Common myeloid progenitor, CD34-positive (primary cell): ENCODE measurements around the gene PTPRG.

Experiments used
- CTCF ChIA-PET: fragments of 350-600 bp; sonication (Branson Sonifier 250); formaldehyde crosslinking; loops from one replicate; lab custom pipeline; 2021; ENCODE audit warnings: antibody characterized with exemption; lab: Charles Lee
- POLR2A ChIA-PET: fragments of 350-600 bp; sonication (Branson Sonifier 250); formaldehyde crosslinking; loops from one replicate; lab custom pipeline; 2021; ENCODE audit warnings: antibody characterized with exemption; lab: Charles Lee
- DNase-seq, 3 donors: peaks; one replicate each; pipeline versions ENCODE4 v3.0.0 to v3.0.0-alpha.2; 2013
- H3K27ac ChIP-seq, 2 experiments: 1 replicate in 1 of 2; 2 replicates in 1 of 2; pipeline ENCODE4 v1.7.0; 2013; ENCODE audit warnings: inconsistent platforms in 2 of 2, low read length in 2 of 2, mild to moderate bottlenecking in 2 of 2, low read depth in 1 of 2, moderate library complexity in 1 of 2; ENCODE audit not compliant: severe bottlenecking in 2 of 2, insufficient read depth in 1 of 2, poor library complexity in 1 of 2
- H3K27me3 ChIP-seq, 5 experiments: replicated peaks in 2 of 5; 1 replicate in 3 of 5; 2 replicates in 2 of 5; pipeline versions ENCODE4 v1.6.1 to v1.7.0; 2013; ENCODE audit warnings: low read length in 4 of 5, mild to moderate bottlenecking in 2 of 5, moderate library complexity in 2 of 5, inconsistent platforms in 1 of 5; ENCODE audit not compliant: insufficient read depth in 5 of 5, control insufficient read depth in 4 of 5
- H3K36me3 ChIP-seq, 4 experiments: 1 replicate in 2 of 4; 2 replicates in 2 of 4; pipeline versions ENCODE4 v1.6.1 to v1.7.0; 2013; ENCODE audit warnings: low read length in 3 of 4, control low read depth in 1 of 4, mild to moderate bottlenecking in 1 of 4; ENCODE audit not compliant: control insufficient read depth in 4 of 4, insufficient read depth in 4 of 4
- H3K4me1 ChIP-seq, 4 experiments: 1 replicate in 3 of 4; 2 replicates in 1 of 4; pipeline versions ENCODE4 v1.6.1 to v1.7.1; 2013; ENCODE audit warnings: low read length in 3 of 4, mild to moderate bottlenecking in 3 of 4, control low read depth in 1 of 4, inconsistent platforms in 1 of 4, moderate library complexity in 1 of 4; ENCODE audit not compliant: control insufficient read depth in 4 of 4, insufficient read depth in 4 of 4; ENCODE audit errors: control extremely low read depth in 1 of 4
- H3K4me3 ChIP-seq, 7 experiments: 1 replicate in 4 of 7; 2 replicates in 3 of 7; pipeline versions ENCODE4 v1.5.1 to v1.7.0; 2013; ENCODE audit warnings: mild to moderate bottlenecking in 7 of 7, low read length in 6 of 7, moderate library complexity in 6 of 7, inconsistent platforms in 2 of 7, low read depth in 2 of 7, control low read depth in 1 of 7; ENCODE audit not compliant: insufficient read depth in 4 of 7, control insufficient read depth in 1 of 7; ENCODE audit errors: extremely low read depth in 1 of 7
- H3K9me3 ChIP-seq, 5 experiments: 1 replicate in 4 of 5; 2 replicates in 1 of 5; pipeline versions ENCODE4 v1.6.1 to v1.7.1; 2013; ENCODE audit warnings: low read length in 4 of 5, mild to moderate bottlenecking in 2 of 5, inconsistent platforms in 1 of 5, low read depth in 1 of 5, moderate library complexity in 1 of 5; ENCODE audit not compliant: control insufficient read depth in 4 of 5, insufficient read depth in 2 of 5; ENCODE audit errors: control extremely low read depth in 1 of 5
- WGBS: methylation state at CpG from one replicate; pipeline ENCODE4 v1.1.5; 2013; ENCODE audit not compliant: insufficient coverage; 5-methylcytosine and 5-hydroxymethylcytosine counted together

Gene PTPRG

GRCh38 chr3:61954097-61954540 is 392.7 kb downstream of the PTPRG start:
- DNase-seq = no peak
- Histone ChIP-seq H3K9me3 (no peaks in the 10 kb centered on the region), H3K4me1 (no peaks in the 10 kb centered on the region), H3K36me3 (no peaks in the 10 kb centered on the region), H3K4me3 (no peak overlapping the region), H3K27ac (no peak overlapping the region), H3K27me3 (peaks cover 0 to 4% (median 0%) of the 10 kb centered on the region in 5 experiments)
- ChIA-PET CTCF (no interaction called here), POLR2A (no interaction called here)
- WGBS = no CpG with 5 or more reads among the region's 2 CpGs

DNA sequence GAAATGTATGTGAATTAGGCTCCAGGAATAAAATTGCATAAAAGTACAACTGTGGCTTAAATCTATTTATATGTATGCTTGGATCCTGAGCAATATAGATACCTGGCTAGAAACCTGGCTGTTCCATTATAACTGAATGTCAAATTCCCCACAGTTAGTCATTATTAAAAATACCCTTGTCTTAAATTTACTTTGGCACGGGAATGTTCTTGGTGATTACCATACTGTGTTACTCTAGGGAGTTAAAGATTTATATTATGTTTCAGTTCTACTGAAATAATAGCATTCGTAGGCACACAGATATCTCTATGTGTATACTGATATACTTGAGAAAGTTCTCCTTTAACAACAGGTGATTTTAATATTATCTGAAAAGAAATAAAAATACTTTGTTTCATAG is 394.1 kb downstream of the PTPRG start:
- Histone ChIP-seq H3K9me3 (no peaks in the 10 kb centered on the region), H3K4me1 (no peaks in the 10 kb centered on the region), H3K36me3 (no peaks in the 10 kb centered on the region), H3K27ac (no peak overlapping the region), H3K4me3 (no peak overlapping the region), H3K27me3 (peaks cover 0 to 4% (median 0%) of the 10 kb centered on the region in 5 experiments)
- CTCF ChIA-PET = no interaction called here
- WGBS = no CpG with 5 or more reads among the region's 2 CpGs
- POLR2A ChIA-PET = no interaction called here
- DNase-seq = no peak

DNA sequence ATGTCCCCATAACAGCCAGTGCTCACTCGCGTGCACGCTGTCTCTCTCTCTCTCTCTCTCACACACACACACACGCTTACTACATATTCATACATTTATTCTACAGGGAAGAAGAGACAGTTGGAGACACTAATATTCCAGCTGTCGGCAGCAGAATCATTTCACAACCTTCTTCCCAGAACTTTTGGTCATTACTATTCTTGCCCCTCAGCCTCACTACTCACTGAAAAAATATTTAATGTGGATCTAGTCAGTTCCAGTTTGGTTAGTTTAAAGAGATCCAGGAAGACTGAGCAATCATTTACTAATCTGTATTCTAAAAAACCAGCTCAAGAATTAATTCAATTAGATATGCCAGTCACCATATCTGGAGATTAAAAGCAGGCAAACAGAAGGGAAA is 394.9 kb downstream of the PTPRG start:
- Histone ChIP-seq H3K4me1 (no peaks in the 10 kb centered on the region), H3K27ac (no peak overlapping the region), H3K4me3 (no peak overlapping the region), H3K36me3 (no peaks in the 10 kb centered on the region), H3K9me3 (no peaks in the 10 kb centered on the region), H3K27me3 (peaks cover 0 to 4% (median 0%) of the 10 kb centered on the region in 5 experiments)
- WGBS = no CpG with 5 or more reads among the region's 5 CpGs
- ChIA-PET POLR2A (no interaction called here), CTCF (interaction anchor here (1.0 kb wide), 1 partner anchor 20 kb away, joined by 3 read pairs; no protein-coding TSS in a partner anchor)
- DNase-seq = no peak

DNA sequence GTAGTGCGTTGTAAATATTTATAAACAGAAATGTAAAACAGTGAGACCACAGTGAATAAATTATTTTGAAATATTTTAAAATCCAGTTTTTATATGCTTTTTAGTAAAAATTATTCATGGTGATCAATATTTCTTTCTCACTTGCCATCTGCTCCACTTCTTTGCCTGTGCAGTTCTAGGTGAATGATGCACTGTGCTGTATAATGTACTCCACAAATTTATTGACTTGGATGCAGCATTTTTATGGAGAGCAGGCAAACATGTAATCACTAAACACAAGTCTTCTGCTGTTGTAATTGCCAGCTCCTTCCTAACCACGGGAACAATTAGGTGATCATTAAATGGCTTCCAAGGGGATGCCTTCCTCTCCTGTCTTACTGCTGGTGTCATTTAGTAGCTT is 395.9 kb downstream of the PTPRG start:
- Histone ChIP-seq H3K9me3 (no peaks in the 10 kb centered on the region), H3K4me3 (no peak overlapping the region), H3K36me3 (no peaks in the 10 kb centered on the region), H3K27me3 (peaks cover 0 to 4% (median 0%) of the 10 kb centered on the region in 5 experiments), H3K27ac (no peak overlapping the region), H3K4me1 (no peaks in the 10 kb centered on the region)
- no CpG with 5 or more reads among the region's 2 CpGs for WGBS
- POLR2A ChIA-PET = no interaction called here
- CTCF ChIA-PET = no interaction called here
- no peak for DNase-seq

GRCh38 chr3:61960976-61961375 is 399.6 kb downstream of the PTPRG start:
- no peaks in the 10 kb centered on the region for H3K36me3 ChIP-seq
- no peaks in the 10 kb centered on the region for H3K4me1 ChIP-seq
- POLR2A ChIA-PET = no interaction called here
- no peak for DNase-seq
- no peaks in the 10 kb centered on the region for H3K9me3 ChIP-seq
- H3K4me3 ChIP-seq = no peak overlapping the region
- CTCF ChIA-PET = no interaction called here
- no peak overlapping the region for H3K27ac ChIP-seq
- H3K27me3 ChIP-seq = no peaks in the 10 kb centered on the region

DNA sequence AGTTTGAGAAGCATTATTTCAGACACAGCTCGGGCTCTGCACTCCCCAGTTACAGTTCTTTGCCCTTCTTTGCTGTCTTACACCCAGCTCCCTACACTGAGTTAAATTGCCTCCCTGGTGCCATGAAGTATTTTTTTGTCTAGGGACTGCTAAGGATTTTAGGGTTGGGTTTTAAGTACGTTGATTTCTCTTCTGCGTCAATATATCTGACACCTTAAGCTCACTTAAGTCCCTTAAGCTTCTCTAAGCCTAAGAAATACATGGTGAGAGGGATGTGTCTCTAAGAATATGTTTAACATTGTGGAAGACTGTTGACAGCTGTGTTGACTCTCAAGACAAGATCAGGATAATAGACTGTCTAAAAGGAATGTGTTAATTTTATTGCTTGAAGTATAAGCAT is 400.5 kb downstream of the PTPRG start:
- WGBS = 100% methylated on average over 1 of the region's 3 CpGs
- no peak for DNase-seq
- POLR2A ChIA-PET = no interaction called here
- Histone ChIP-seq H3K4me1 (no peaks in the 10 kb centered on the region), H3K9me3 (no peaks in the 10 kb centered on the region), H3K4me3 (no peak overlapping the region), H3K36me3 (no peaks in the 10 kb centered on the region), H3K27me3 (no peaks in the 10 kb centered on the region), H3K27ac (no peak overlapping the region)
- CTCF ChIA-PET = no interaction called here

- Histone ChIP-seq H3K4me1 (no peaks in the 10 kb centered on the region), H3K27ac (no peak overlapping the region), H3K27me3 (no peaks in the 10 kb centered on the region), H3K9me3 (no peaks in the 10 kb centered on the region), H3K4me3 (no peak overlapping the region), H3K36me3 (no peaks in the 10 kb centered on the region)
- CTCF ChIA-PET = no interaction called here
- WGBS = 100% methylated on average over 6 of the region's 8 CpGs
- POLR2A ChIA-PET = no interaction called here
- DNase-seq = no peak
Measured at GRCh38 chr3:61964566-61964965, 403.2 kb downstream of the PTPRG start.
